Measurements from ENCODE around the gene NEGR1.

GRCh38 chr1:71362691-71363090 lies 919.6 kb downstream of the NEGR1 start:
- TF ChIP-seq CTCF (IDR thresholded peaks at IDR 0.05) (no peak), POLR2A (IDR thresholded peaks at IDR 0.05) (no peak), POLR2AphosphoS5 (IDR thresholded peaks at IDR 0.05) (no peak)

All from gastroesophageal sphincter (tissue), 3 donors.